NT2/D1 (cell line): Measurements from ENCODE around the gene MAL.

Source experiments
- SUZ12 ChIP-seq: IDR thresholded peaks from 2 replicates; pipeline ENCODE4 v1.6.1; 2011; ENCODE audit not compliant: insufficient read length, insufficient read depth; ENCODE audit errors: extremely low read depth
- YY1 ChIP-seq: IDR thresholded peaks from 2 replicates; pipeline ENCODE4 v1.6.1; 2011; ENCODE audit not compliant: insufficient read length, insufficient read depth
- ZNF274 ChIP-seq: IDR thresholded peaks from 2 replicates; pipeline ENCODE4 v1.6.1; 2011; ENCODE audit warnings: mild to moderate bottlenecking, low read depth, low read length

DNA sequence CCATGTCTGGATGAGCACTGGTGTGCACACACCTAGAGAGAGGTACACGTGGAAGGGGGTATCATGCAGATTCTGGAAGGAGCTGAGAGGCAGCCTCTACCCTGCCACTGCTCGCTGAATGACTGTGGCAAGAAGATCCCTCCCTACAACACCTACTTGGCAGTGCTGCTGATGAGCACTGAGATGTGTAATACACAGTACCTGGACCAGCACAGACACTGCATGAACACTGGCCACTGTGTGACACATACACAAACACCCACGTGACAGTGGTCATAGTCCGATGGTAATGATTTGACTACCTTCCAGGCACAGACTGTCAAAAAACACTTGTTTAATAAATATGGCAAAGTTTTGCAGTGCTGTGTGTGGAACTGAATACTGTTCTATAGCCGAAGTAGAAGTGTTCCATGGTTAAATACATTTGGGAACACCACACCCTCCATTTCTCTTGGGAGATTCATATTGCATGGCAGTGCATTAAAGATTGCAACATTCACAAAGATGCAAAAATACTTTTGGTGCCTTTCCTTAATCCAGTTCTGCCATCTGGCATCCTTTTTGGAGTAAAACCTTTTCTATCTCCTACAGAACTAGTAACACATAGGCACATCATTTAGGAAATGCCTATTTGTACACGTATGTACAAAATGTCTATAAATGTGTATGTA lies 66.5 kb downstream of the MAL start:
- TF ChIP-seq ZNF274 (no peak), YY1 (no peak), SUZ12 (no peak)
